Measurements from ENCODE around the gene LZTS3.

- no peak for TF ChIP-seq POLR2AphosphoS5 (IDR thresholded peaks at IDR 0.05; ENCODE audit: low read depth, low read length)
- TF ChIP-seq CTCF (IDR thresholded peaks at IDR 0.05) = no peak
- no peak for TF ChIP-seq EP300 (IDR thresholded peaks at IDR 0.05; ENCODE audit: borderline replicate concordance in 1 of 2, low read depth in 1 of 2, low read length in 1 of 2)
- TF ChIP-seq YY1 (IDR thresholded peaks at IDR 0.05; ENCODE audit: low read depth) = no peak
- no peak for TF ChIP-seq RAD21 (IDR thresholded peaks at IDR 0.05; ENCODE audit: low read length)
- TF ChIP-seq TAF1 (IDR thresholded peaks at IDR 0.05; ENCODE audit: borderline replicate concordance, low read depth, low read length) = no peak
- TF ChIP-seq SMC3 (IDR thresholded peaks at IDR 0.05; ENCODE audit: low read depth, low read length) = no peak
- no peak for TF ChIP-seq EZH2phosphoT487 (IDR thresholded peaks at IDR 0.05; ENCODE audit: borderline replicate concordance, low read depth)
- TF ChIP-seq CHD2 (IDR thresholded peaks at IDR 0.05; ENCODE audit: low read length, partially characterized antibody) = no peak
Measured at GRCh38 chr20:3119044-3119443, 54.3 kb downstream of the LZTS3 start.

Measured in SK-N-SH (cell line).